H1 (cell line): Measurements from ENCODE around the gene TEX30. TPM values are rescaled to one million over a fixed set of nuclear protein-coding genes. Genes with fewer than 3 reads are reported as not detected.

Experiments
- CHD7 ChIP-seq: fragments of 300-600 bp; sonication (generic); IDR thresholded peaks from 2 replicates; pipeline ENCODE4 v1.7.1; 2012; ENCODE audit warnings: low read length, moderate library complexity, mild to moderate bottlenecking, inconsistent platforms; ENCODE audit not compliant: insufficient replicate concordance
- CREB1 ChIP-seq: IDR thresholded peaks from 2 replicates; pipeline ENCODE4 v1.6.1; 2012; ENCODE audit warnings: inconsistent platforms
- polyA plus RNA-seq, 7 experiments: library from polyadenylated mRNA; depleted of rRNA in 3 of 7; stranded (reverse) in 5 of 7; unstranded in 2 of 7; fragments of >200 nt in 5 of 7; fragments of 200-250 nt in 2 of 7; gene quantifications; 1 replicate in 5 of 7; 2 replicates in 1 of 7; 4 replicates in 1 of 7; pipeline versions ENCODE4 v1.2.1 to v1.2.3, GENCODE V29; 2011 to 2013; ENCODE audit warnings: missing spikeins in 2 of 7, mixed read lengths in 2 of 7
- total RNA-seq: library from RNA; stranded (reverse); fragmentation: NEBNext Ultra II Directional; extraction: Animal tissue kit (Norgen Biotek cat#: 25700); gene quantifications from 2 replicates; pipeline ENCODE4 v1.2.1, GENCODE V29; 2021

Gene TEX30
- total and polyA plus RNA-seq, 2 of the 8 experiments (the other 6 are each of a cell fraction or from before 2014, with no cell fraction given) = 6.5 to 10.3 TPM

DNA sequence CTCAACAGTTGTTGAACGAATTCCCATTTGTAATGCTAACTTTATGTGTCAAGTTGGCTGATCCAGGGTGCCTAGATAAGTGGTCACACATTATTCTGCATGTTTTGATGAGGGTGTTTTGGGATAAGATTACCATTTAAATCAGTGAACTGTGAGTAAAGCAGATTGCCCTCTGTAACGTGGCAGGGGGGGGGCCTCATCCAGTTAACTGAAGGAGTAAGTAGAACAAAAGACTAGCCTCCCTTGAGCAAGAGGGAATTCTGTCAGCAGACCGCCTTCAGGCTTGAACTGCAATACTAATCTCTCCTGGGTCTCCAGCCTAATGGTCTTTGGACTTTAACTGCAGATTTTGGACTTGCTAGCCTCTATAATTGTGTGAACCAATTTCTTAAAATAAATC, 4.2 kb upstream of the TEX30 start (continued):
- TF ChIP-seq CHD7 = no peak
- no peak for TF ChIP-seq CREB1
